Psoas muscle (tissue), 8 donors: ENCODE measurements around the gene PLK4. TPM values are rescaled to one million over a fixed set of nuclear protein-coding genes. Genes with fewer than 3 reads are reported as not detected.

Experiments
- ATAC-seq, 4 donors: fragments of 200-7000 bp; cut with Tn5 transposase; one replicate each; pipeline ENCODE4 v1.9.1; 2020; ENCODE audit warnings: moderate library complexity in 3 of 4, mild to moderate bottlenecking in 2 of 4
- DNase-seq, 2 donors: peaks; one replicate each; pipeline ENCODE4 v3.0.0-alpha.2; 2020
- H3K27ac ChIP-seq: fragments of 200-600 bp; one replicate; pipeline ENCODE4 v1.8.0; 2022
- H3K27me3 ChIP-seq, 3 donors: fragments of 200-600 bp in 1 of 3; one replicate each; pipeline versions ENCODE4 v1.6.1 to v1.8.0; 2013 to 2022; ENCODE audit warnings: low read length in 2 of 3, mild to moderate bottlenecking in 2 of 3, moderate library complexity in 1 of 3; ENCODE audit not compliant: insufficient read depth in 3 of 3
- H3K36me3 ChIP-seq, 2 donors: fragments of 200-600 bp in 1 of 2; one replicate each; pipeline versions ENCODE4 v1.6.1 to v1.8.0; 2013 to 2022; ENCODE audit warnings: low read depth in 1 of 2, mild to moderate bottlenecking in 1 of 2, moderate library complexity in 1 of 2; ENCODE audit not compliant: insufficient read depth in 1 of 2
- H3K4me1 ChIP-seq: fragments of 200-600 bp; one replicate; pipeline ENCODE4 v1.8.0; 2022
- H3K4me3 ChIP-seq: fragments of 200-600 bp; one replicate; pipeline ENCODE4 v1.8.0; 2022; ENCODE audit warnings: mild to moderate bottlenecking
- H3K9me3 ChIP-seq: fragments of 200-600 bp; one replicate; pipeline ENCODE4 v1.8.0; 2022
- WGBS, 3 donors: extraction: QIAGEN DNeasy Blood & Tissue Kit; methylation state at CpG; one replicate each; pipeline versions ENCODE4 v1.1.6 to v1.1.7; 2013; 5-methylcytosine and 5-hydroxymethylcytosine counted together
- intact Hi-C, 2 donors: fragments of 100-400 bp; cut with DNase I; formaldehyde crosslinking; loops; one replicate each; pipeline versions ENCODE4 v1.11.0 to v1.14.2; 2022
- polyA plus RNA-seq, 3 donors: library from polyadenylated mRNA; stranded (reverse); fragments of 200-250 nt; gene quantifications; one replicate each; pipeline ENCODE4 v1.2.3, GENCODE V29; 2013
- total RNA-seq, 4 donors: library from RNA; stranded (reverse); fragmentation: NEBNext Ultra II Directional in 2 of 4; extraction: Animal tissue kit (Norgen Biotek cat#: 25700) in 2 of 4; gene quantifications; one replicate each; pipeline versions ENCODE4 v1.2.1 to v1.2.4, GENCODE V29; 2021 to 2023
- TF ChIP-seq, protein P1 (sequence below): fragments of 200-600 bp; IDR thresholded peaks from one replicate; pipeline ENCODE4 v1.8.0; 2022; ENCODE audit warnings: antibody characterized with exemption
- donor health status: healthy with polysubstance abuse.
- donor health status: DM: no; HTN: no; CAD: no; lungs with moderate emphysema.
- donor health status: Bipolar disorder and iron deficiency.
- donor health status: healthy.
- donor health status: DM: yes; HTN: yes; CAD: no.
- donor health status: DM: no; HTN: no; CAD: no.
- donor health status: DM: no; HTN: no; CAD: no.
- donor health status: DM: yes; HTN: yes; CAD: no.

The PLK4 gene
- total and polyA plus RNA-seq, 7 donors, result 0.14 to 0.67 (median 0.45) TPM; not detected in 1

- DNase-seq (no peak), ATAC-seq (no peak)
- TF ChIP-seq, protein P1, sequence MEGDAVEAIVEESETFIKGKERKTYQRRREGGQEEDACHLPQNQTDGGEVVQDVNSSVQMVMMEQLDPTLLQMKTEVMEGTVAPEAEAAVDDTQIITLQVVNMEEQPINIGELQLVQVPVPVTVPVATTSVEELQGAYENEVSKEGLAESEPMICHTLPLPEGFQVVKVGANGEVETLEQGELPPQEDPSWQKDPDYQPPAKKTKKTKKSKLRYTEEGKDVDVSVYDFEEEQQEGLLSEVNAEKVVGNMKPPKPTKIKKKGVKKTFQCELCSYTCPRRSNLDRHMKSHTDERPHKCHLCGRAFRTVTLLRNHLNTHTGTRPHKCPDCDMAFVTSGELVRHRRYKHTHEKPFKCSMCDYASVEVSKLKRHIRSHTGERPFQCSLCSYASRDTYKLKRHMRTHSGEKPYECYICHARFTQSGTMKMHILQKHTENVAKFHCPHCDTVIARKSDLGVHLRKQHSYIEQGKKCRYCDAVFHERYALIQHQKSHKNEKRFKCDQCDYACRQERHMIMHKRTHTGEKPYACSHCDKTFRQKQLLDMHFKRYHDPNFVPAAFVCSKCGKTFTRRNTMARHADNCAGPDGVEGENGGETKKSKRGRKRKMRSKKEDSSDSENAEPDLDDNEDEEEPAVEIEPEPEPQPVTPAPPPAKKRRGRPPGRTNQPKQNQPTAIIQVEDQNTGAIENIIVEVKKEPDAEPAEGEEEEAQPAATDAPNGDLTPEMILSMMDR, result no peak
- intact Hi-C loops, result no loop called here
- Histone ChIP-seq H3K27ac (no peak overlapping the region), H3K27me3 (no peaks in the 10 kb centered on the region), H3K36me3 (no peaks in the 10 kb centered on the region), H3K4me1 (no peaks in the 10 kb centered on the region), H3K4me3 (no peak overlapping the region), H3K9me3 (peaks cover 12% of the 10 kb centered on the region)
These were observed 24.4 kb upstream of the PLK4 start for GRCh38 chr4:127856196-127856812.

DNA sequence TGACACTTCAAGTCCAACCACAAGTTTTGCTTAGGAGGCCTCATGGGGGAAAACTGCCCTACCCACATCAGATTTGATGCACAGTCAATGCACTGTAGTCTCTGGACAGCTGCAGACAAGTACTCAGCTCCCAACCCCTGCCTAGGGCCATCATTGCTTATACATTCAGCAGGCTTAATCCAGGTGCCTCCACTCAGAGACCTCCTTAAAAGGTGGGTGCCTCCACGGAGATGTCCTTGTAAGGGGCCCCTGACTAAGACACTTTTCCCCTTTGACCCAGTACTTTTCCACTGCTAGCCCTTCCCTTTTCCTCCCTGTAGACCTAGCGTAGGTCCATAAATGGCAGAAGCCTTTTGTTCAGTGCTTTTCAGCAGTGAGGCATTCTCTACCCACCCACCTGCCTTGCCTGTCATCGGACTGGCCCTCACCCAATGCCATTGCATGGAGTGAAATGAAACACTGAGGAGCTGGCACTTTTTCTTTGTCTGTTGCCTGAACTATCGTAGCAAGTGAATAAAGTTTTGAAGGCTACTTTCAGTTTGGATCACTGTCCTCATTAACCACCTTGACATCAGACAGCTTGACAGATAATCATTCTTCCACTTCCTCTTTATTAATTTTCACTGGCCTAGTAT is 23.8 kb upstream of the PLK4 start:
- H3K9me3 ChIP-seq, result peaks cover 6% of the 10 kb centered on the region
- H3K27ac ChIP-seq, result no peak overlapping the region
- H3K4me1 ChIP-seq, result no peaks in the 10 kb centered on the region
- peak in 1 of 4 donors; percentile 71 for ATAC-seq
- intact Hi-C loops, result no loop called here
- no peaks in the 10 kb centered on the region for H3K27me3 ChIP-seq
- DNase-seq, result no peak
- TF ChIP-seq, protein P1, result no peak
- H3K4me3 ChIP-seq, result no peak overlapping the region
- WGBS, 3 donors, result 68 to 70% (median 68%) methylated on average over 4 of the region's 4 CpGs
- H3K36me3 ChIP-seq, result no peaks in the 10 kb centered on the region

GRCh38 chr4:127857641-127858040 is 23.1 kb upstream of the PLK4 start:
- Histone ChIP-seq H3K27ac (no peak overlapping the region), H3K36me3 (no peaks in the 10 kb centered on the region), H3K4me3 (no peak overlapping the region), H3K4me1 (no peaks in the 10 kb centered on the region), H3K9me3 (peaks cover 4% of the 10 kb centered on the region), H3K27me3 (no peaks in the 10 kb centered on the region)
- TF ChIP-seq, protein P1, result no peak
- intact Hi-C loops, result no loop called here
- 93 to 94% (median 94%) methylated on average over 1 of the region's 1 CpG for WGBS, 3 donors
- ATAC-seq, result no peak
- DNase-seq, result no peak

DNA sequence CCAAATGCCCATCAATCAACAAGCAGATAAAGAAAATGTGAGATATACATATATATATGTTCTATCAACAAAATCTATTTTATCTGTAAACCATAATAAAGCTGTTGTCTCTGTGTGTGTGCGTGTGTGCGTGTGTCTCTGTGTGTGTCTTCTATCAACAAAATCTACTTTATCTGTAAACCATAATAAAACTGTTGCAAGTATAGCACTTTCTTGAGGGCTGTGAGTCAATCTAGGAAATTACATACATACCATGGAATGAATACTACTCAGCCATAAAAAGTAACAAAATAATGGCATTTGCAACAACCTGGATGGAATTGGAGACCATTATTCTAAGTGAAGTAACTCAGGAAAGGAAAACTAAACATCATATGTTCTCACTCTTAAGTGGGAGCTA is 12.5 kb upstream of the PLK4 start:
- ATAC-seq (no peak), DNase-seq (no peak)
- Histone ChIP-seq H3K36me3 (no peaks in the 10 kb centered on the region), H3K27me3 (no peaks in the 10 kb centered on the region), H3K4me3 (no peak overlapping the region), H3K4me1 (no peaks in the 10 kb centered on the region), H3K27ac (no peak overlapping the region), H3K9me3 (no peaks in the 10 kb centered on the region)
- 98 to 100% (median 99%) methylated on average over 2 of the region's 2 CpGs for WGBS, 3 donors
- intact Hi-C loops, result no loop called here
- TF ChIP-seq, protein P1, result no peak

DNA sequence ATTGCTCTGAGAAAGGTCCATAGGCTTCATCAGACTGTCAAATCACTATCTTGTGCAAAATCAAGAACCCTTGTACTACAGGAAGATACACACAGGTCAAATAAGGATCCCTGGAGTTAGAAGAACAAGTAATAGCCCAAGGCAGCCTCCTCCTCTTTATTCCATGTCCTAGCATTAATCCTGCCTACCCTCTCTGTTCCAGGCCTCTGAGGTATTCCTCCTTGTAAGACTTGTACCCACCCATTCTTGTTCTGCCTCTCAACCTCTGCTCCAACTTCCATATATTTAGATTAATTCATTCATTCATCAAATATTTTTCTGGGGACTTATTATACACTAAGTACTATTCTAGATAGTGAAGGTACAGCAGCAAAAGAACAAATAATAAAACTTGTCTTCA is 10.4 kb upstream of the PLK4 start:
- Histone ChIP-seq H3K9me3 (no peaks in the 10 kb centered on the region), H3K27ac (no peak overlapping the region), H3K27me3 (no peaks in the 10 kb centered on the region), H3K36me3 (no peaks in the 10 kb centered on the region), H3K4me3 (no peak overlapping the region), H3K4me1 (no peaks in the 10 kb centered on the region)
- no peak for DNase-seq
- intact Hi-C loops, result loop anchor here in 1 of 2 donors (10.0 kb wide), 1 partner anchor 85 kb away; the partner anchor contains the start of gene HSPA4L
- TF ChIP-seq, protein P1, result no peak
- ATAC-seq, result no peak
